ENCODE measurements around the gene MBD2. TPM values are rescaled to one million over a fixed set of nuclear protein-coding genes. Genes with fewer than 3 reads are reported as not detected.
"Not testable (repeated sequence)": the region's sequence is repeated elsewhere in the genome, so short reads cannot be mapped to it uniquely, and the experiment has no call there.

MBD2 gene
- total RNA-seq, 2 donors from 2014 or later, result 35.9 to 39.2 TPM

DNA sequence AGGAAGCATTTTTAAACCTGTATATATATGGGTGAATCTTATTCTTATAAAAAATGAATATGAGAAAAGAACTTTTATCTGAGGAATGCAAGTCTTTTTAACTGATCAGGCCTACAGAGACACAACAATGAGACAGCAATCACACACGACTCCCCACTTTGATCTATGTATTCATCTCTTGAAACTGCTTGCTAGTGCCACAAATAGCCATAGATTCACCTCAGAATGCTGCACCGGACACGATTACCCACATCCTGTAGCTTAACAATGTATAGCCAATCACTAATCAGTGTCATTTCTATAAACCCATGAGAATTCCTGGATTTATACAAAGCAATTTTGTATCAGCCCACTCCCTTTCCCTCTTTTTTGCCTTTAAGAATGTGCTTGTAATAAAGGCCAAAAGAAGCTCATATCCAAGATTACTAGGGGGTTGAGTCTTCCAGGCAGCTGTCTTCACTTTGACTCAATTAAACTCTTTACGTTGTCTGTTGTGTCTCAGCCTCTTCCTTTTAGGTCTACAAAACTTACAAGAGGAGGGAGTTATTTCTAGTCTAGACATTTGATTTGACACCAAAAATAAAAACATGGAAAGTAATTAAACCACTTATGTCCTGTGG is 94.9 kb downstream of the MBD2 start:
- no peak overlapping the region for H3K27ac Mint-ChIP-seq
- peaks cover 3% of the 10 kb centered on the region for H3K27me3 Mint-ChIP-seq (ENCODE audit: insufficient read depth)
- no peaks in the 10 kb centered on the region for H3K36me3 Mint-ChIP-seq (ENCODE audit: low read depth)
- Histone ChIP-seq H3K4me1 (ENCODE audit: control insufficient read depth, insufficient read depth, low read length) (peaks cover 25% of the 10 kb centered on the region), H3K27me3 (ENCODE audit: control insufficient read depth, insufficient read depth, low read length, poor library complexity, severe bottlenecking) (no peaks in the 10 kb centered on the region), H3K36me3 (ENCODE audit: control insufficient read depth, insufficient read depth, low read length) (no peaks in the 10 kb centered on the region), H3K9ac (ENCODE audit: extremely low read depth, low read length, poor library complexity, severe bottlenecking) (no peak overlapping the region), H3K9me3 (ENCODE audit: control insufficient read depth, low read length) (no peaks in the 10 kb centered on the region), H3K4me3 (ENCODE audit: low read length) (no peak overlapping the region), H3K27ac (ENCODE audit: low read depth, low read length) (no peak overlapping the region)
- DNase-seq, result no peak
- TF ChIP-seq, protein P1, sequence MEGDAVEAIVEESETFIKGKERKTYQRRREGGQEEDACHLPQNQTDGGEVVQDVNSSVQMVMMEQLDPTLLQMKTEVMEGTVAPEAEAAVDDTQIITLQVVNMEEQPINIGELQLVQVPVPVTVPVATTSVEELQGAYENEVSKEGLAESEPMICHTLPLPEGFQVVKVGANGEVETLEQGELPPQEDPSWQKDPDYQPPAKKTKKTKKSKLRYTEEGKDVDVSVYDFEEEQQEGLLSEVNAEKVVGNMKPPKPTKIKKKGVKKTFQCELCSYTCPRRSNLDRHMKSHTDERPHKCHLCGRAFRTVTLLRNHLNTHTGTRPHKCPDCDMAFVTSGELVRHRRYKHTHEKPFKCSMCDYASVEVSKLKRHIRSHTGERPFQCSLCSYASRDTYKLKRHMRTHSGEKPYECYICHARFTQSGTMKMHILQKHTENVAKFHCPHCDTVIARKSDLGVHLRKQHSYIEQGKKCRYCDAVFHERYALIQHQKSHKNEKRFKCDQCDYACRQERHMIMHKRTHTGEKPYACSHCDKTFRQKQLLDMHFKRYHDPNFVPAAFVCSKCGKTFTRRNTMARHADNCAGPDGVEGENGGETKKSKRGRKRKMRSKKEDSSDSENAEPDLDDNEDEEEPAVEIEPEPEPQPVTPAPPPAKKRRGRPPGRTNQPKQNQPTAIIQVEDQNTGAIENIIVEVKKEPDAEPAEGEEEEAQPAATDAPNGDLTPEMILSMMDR (conservative IDR thresholded peaks at IDR 0.05), result no peak
- no peaks in the 10 kb centered on the region for H3K9me3 Mint-ChIP-seq
- H3K4me1 Mint-ChIP-seq, result peaks cover 20% of the 10 kb centered on the region
- WGBS, 2 experiments (ENCODE audit: insufficient coverage in 1 of 2, insufficient read length in 1 of 2), result 93 to 100% methylated on average over 2 to 4 of the region's 4 CpGs
- no peak overlapping the region for H3K4me3 Mint-ChIP-seq

DNA sequence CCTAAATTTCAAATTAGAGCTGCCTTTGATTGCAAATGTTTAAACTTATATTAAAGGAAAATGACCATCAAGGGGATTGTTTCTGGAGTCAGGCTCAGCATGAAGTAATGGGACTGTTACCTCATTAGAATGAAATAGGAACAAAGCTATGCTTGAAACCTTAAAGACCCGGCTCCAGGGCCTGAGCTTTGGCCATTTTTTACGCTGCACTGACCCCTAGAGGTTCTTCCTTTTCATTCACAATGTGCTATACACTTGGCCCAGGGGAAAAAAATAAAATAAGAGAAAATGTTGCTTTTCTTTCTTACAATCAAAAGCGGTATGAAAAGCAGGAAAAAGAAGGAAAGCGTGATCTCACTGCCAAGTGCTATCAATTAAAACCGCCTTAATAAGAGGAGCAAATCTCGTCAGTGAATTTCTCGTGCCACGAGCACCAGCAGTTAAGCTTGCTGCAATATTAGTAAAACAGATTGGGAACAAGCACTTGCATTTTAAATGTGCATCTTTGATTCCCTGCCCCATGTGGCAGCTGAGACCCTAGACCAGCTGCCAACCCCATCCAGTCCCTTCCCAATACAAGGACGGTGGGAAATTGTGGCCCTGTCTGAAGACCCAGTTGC is 96.6 kb downstream of the MBD2 start:
- Mint-ChIP-seq H3K27me3 (ENCODE audit: insufficient read depth) (peaks cover 3% of the 10 kb centered on the region), H3K27ac (no peak overlapping the region)
- peak; percentile 85 for DNase-seq

DNA sequence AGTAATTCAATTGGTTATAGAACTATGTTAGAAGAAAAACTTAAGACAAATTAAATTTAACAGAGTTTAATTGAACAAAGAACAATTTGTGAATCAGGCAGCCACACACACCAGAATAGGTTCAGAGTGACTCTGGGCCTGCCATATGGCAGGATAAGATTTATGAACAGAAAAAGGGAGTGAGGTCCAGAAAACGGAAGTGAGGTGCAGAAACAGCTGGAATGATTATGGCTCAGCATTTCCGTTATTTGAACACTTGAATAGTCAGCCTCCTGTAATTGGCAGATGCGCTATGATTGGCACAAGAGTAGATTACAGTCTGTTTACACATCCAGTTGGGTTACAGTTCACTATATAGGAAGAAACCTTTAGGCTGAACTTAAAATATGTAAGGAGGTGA is 99.0 kb downstream of the MBD2 start:
- peaks cover 15% of the 10 kb centered on the region for H3K4me1 Mint-ChIP-seq
- H3K27ac Mint-ChIP-seq, result no peak overlapping the region
- no peaks in the 10 kb centered on the region for H3K27me3 ChIP-seq (ENCODE audit: control insufficient read depth, insufficient read depth, low read length, poor library complexity, severe bottlenecking)
- no peaks in the 10 kb centered on the region for H3K36me3 Mint-ChIP-seq (ENCODE audit: low read depth)
- no peak overlapping the region for H3K4me3 Mint-ChIP-seq
- H3K9ac ChIP-seq (ENCODE audit: extremely low read depth, low read length, poor library complexity, severe bottlenecking), result no peak overlapping the region
- peaks cover 16% of the 10 kb centered on the region for H3K9me3 Mint-ChIP-seq
- 93 to 96% methylated on average over 2 to 3 of the region's 3 CpGs for whole genome bisulfite sequencing, 2 experiments (ENCODE audit: insufficient coverage in 1 of 2, insufficient read length in 1 of 2)
- peaks cover 19% of the 10 kb centered on the region for H3K4me1 ChIP-seq (ENCODE audit: control insufficient read depth, insufficient read depth, low read length)
- no peak overlapping the region for H3K4me3 ChIP-seq (ENCODE audit: low read length)
- H3K9me3 ChIP-seq (ENCODE audit: control insufficient read depth, low read length), result peaks cover 16% of the 10 kb centered on the region
- no peak for DNase-seq
- TF ChIP-seq, protein P1 (conservative IDR thresholded peaks at IDR 0.05), result no peak
- H3K36me3 ChIP-seq (ENCODE audit: control insufficient read depth, insufficient read depth, low read length), result no peaks in the 10 kb centered on the region
- H3K27ac ChIP-seq (ENCODE audit: low read depth, low read length), result no peak overlapping the region
- peaks cover 6% of the 10 kb centered on the region for H3K27me3 Mint-ChIP-seq (ENCODE audit: insufficient read depth)

More for the DNA sequence above, 96.6 kb downstream of the MBD2 start:
- Histone ChIP-seq H3K9ac (ENCODE audit: extremely low read depth, low read length, poor library complexity, severe bottlenecking) (no peak overlapping the region), H3K36me3 (ENCODE audit: control insufficient read depth, insufficient read depth, low read length) (no peaks in the 10 kb centered on the region), H3K9me3 (ENCODE audit: control insufficient read depth, low read length) (peaks cover 7% of the 10 kb centered on the region), H3K4me1 (ENCODE audit: control insufficient read depth, insufficient read depth, low read length) (peaks cover 25% of the 10 kb centered on the region), H3K27ac (ENCODE audit: low read depth, low read length) (no peak overlapping the region), H3K4me3 (ENCODE audit: low read length) (no peak overlapping the region), H3K27me3 (ENCODE audit: control insufficient read depth, insufficient read depth, low read length, poor library complexity, severe bottlenecking) (no peaks in the 10 kb centered on the region)
- H3K4me3 Mint-ChIP-seq, result no peak overlapping the region
- H3K36me3 Mint-ChIP-seq (ENCODE audit: low read depth), result no peaks in the 10 kb centered on the region
- H3K4me1 Mint-ChIP-seq, result peaks cover 20% of the 10 kb centered on the region
- TF ChIP-seq, protein P1 (conservative IDR thresholded peaks at IDR 0.05), result peak; percentile 87
- WGBS, 2 experiments (ENCODE audit: insufficient coverage in 1 of 2, insufficient read length in 1 of 2), result 55 to 61% methylated on average over 8 to 9 of the region's 9 CpGs
- peaks cover 8% of the 10 kb centered on the region for H3K9me3 Mint-ChIP-seq

DNA sequence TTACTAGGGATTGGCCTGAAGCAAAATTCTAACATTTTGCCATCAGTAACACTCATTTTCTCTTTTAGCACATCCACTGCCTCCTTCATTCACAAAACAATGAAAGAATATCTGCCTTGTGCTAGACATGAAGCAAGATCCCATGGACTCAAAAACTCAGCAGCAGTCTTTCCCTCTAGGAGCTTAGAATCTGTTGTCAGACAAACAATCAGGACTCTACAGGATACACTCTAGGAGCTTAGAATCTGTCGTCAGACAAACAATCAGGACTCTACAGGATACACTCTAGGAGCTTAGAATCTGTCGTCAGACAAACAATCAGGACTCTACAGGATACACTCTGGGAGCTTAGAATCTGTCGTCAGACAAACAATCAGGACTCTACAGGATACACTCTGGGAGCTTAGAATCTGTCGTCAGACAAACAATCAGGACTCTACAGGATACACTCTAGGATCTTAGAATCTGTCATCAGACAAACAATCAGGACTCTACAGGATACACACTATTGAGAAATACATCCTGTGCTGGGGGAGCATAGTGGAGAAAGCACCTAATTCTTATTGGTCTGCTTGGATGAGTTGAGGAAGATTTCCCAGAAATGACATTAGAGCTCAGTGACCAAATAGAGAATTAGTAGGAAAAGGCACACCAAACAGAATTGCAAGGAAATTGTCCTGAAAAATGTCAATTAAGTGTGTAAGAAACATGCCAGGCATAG is 100.6 kb downstream of the MBD2 start:
- Histone ChIP-seq H3K4me3 (ENCODE audit: low read length) (peak overlapping the region; percentile 38), H3K9me3 (ENCODE audit: control insufficient read depth, low read length) (peaks cover 16% of the 10 kb centered on the region)
- not testable (repeated sequence) for DNase-seq; H3K9ac ChIP-seq (ENCODE audit: extremely low read depth, low read length, poor library complexity, severe bottlenecking); H3K36me3 ChIP-seq (ENCODE audit: control insufficient read depth, insufficient read depth, low read length); H3K4me1 ChIP-seq (ENCODE audit: control insufficient read depth, insufficient read depth, low read length); H3K27ac Mint-ChIP-seq; H3K4me1 Mint-ChIP-seq; H3K27ac ChIP-seq (ENCODE audit: low read depth, low read length); H3K27me3 ChIP-seq (ENCODE audit: control insufficient read depth, insufficient read depth, low read length, poor library complexity, severe bottlenecking); H3K4me3 Mint-ChIP-seq; H3K36me3 Mint-ChIP-seq (ENCODE audit: low read depth); H3K27me3 Mint-ChIP-seq (ENCODE audit: insufficient read depth)
- H3K9me3 Mint-ChIP-seq, result peaks cover 16% of the 10 kb centered on the region
- WGBS, 2 experiments (ENCODE audit: insufficient coverage in 1 of 2, insufficient read length in 1 of 2), result 44% methylated on average over 4 of the region's 4 CpGs; no CpG with 5 or more reads in 1 of the 2 experiments
